ENCODE measurements around the gene PERM1. TPM values are rescaled to one million over a fixed set of nuclear protein-coding genes. Genes with fewer than 3 reads are reported as not detected.

Gene PERM1
- total and polyA plus RNA-seq, 2 of the 13 experiments (the other 11 are each of a cell fraction or from before 2014, with no cell fraction given), result 0.04 to 0.29 TPM

DNA sequence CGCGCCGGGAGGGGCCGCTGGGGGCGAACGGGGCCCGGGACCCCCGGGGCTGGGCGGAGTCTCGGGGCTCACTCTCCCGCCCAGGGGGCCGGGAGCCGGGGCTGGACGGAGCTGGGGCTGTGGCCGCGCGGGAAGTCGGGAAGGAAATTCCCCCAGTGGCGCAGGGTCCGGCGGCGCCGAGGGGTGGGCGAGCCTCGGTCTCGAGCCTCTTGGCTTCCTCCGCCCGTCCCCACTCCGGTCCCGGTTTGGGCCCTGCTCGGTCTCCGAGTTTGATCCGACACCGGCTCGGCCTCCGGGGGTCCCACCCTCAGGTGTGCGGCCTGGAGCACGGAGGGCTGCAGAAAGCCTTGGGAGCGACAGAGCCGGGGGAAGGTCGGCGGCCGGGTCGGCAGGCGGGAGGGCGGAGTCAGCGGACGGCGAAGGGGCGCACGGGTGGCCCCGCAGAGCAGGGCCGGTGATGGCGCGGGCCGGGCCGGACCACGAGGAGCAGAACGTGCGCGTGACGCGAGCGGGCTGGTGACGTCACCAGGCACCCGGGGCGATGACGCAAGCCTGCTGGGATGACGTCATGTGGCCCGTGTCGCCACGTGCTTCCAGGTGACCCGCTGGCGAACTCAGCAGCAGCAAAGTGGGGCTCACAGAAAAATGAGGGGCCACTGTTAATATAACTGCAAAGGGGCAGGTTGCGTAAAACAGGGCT lies 18.6 kb upstream of the PERM1 start (continued):
- TF ChIP-seq, protein P1, sequence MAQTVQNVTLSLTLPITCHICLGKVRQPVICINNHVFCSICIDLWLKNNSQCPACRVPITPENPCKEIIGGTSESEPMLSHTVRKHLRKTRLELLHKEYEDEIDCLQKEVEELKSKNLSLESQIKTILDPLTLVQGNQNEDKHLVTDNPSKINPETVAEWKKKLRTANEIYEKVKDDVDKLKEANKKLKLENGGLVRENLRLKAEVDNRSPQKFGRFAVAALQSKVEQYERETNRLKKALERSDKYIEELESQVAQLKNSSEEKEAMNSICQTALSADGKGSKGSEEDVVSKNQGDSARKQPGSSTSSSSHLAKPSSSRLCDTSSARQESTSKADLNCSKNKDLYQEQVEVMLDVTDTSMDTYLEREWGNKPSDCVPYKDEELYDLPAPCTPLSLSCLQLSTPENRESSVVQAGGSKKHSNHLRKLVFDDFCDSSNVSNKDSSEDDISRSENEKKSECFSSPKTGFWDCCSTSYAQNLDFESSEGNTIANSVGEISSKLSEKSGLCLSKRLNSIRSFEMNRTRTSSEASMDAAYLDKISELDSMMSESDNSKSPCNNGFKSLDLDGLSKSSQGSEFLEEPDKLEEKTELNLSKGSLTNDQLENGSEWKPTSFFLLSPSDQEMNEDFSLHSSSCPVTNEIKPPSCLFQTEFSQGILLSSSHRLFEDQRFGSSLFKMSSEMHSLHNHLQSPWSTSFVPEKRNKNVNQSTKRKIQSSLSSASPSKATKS (CRISPR knock-in tag; IDR thresholded peaks at IDR 0.05), result no peak
- peak; percentile 29; the same call in 1 of the 2 replicates for TF ChIP-seq ZNF839 (CRISPR knock-in tag; IDR thresholded peaks at IDR 0.05; ENCODE audit: borderline replicate concordance)
- TF ChIP-seq, protein P2, sequence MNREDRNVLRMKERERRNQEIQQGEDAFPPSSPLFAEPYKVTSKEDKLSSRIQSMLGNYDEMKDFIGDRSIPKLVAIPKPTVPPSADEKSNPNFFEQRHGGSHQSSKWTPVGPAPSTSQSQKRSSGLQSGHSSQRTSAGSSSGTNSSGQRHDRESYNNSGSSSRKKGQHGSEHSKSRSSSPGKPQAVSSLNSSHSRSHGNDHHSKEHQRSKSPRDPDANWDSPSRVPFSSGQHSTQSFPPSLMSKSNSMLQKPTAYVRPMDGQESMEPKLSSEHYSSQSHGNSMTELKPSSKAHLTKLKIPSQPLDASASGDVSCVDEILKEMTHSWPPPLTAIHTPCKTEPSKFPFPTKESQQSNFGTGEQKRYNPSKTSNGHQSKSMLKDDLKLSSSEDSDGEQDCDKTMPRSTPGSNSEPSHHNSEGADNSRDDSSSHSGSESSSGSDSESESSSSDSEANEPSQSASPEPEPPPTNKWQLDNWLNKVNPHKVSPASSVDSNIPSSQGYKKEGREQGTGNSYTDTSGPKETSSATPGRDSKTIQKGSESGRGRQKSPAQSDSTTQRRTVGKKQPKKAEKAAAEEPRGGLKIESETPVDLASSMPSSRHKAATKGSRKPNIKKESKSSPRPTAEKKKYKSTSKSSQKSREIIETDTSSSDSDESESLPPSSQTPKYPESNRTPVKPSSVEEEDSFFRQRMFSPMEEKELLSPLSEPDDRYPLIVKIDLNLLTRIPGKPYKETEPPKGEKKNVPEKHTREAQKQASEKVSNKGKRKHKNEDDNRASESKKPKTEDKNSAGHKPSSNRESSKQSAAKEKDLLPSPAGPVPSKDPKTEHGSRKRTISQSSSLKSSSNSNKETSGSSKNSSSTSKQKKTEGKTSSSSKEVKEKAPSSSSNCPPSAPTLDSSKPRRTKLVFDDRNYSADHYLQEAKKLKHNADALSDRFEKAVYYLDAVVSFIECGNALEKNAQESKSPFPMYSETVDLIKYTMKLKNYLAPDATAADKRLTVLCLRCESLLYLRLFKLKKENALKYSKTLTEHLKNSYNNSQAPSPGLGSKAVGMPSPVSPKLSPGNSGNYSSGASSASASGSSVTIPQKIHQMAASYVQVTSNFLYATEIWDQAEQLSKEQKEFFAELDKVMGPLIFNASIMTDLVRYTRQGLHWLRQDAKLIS (CRISPR knock-in tag; IDR thresholded peaks at IDR 0.05), result no peak
- TF ChIP-seq PLRG1 (conservative IDR thresholded peaks at IDR 0.05), result no peak
- TF ChIP-seq ZNF75D (CRISPR knock-in tag; IDR thresholded peaks at IDR 0.05; ENCODE audit: borderline replicate concordance), result no peak; the same call in 1 of the 2 replicates
- 0 out of 2 replicates have a peak, but pooled peaks have one; percentile 32 for TF ChIP-seq ZBTB3 (CRISPR knock-in tag; IDR thresholded peaks at IDR 0.05; ENCODE audit: borderline replicate concordance, low read depth)
- TF ChIP-seq CENPT (CRISPR knock-in tag; IDR thresholded peaks at IDR 0.05; ENCODE audit: low read depth), result peak; percentile 79; the same call in 1 of the 2 replicates
- TF ChIP-seq, protein P3, sequence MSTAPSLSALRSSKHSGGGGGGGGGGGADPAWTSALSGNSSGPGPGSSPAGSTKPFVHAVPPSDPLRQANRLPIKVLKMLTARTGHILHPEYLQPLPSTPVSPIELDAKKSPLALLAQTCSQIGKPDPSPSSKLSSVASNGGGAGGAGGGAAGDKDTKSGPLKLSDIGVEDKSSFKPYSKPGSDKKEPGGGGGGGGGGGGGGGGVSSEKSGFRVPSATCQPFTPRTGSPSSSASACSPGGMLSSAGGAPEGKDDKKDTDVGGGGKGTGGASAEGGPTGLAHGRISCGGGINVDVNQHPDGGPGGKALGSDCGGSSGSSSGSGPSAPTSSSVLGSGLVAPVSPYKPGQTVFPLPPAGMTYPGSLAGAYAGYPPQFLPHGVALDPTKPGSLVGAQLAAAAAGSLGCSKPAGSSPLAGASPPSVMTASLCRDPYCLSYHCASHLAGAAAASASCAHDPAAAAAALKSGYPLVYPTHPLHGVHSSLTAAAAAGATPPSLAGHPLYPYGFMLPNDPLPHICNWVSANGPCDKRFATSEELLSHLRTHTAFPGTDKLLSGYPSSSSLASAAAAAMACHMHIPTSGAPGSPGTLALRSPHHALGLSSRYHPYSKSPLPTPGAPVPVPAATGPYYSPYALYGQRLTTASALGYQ (CRISPR knock-in tag; IDR thresholded peaks at IDR 0.05), result peak; percentile 54; the same call in 1 of the 2 replicates
- TF ChIP-seq DNMT3B (CRISPR knock-in tag; conservative IDR thresholded peaks at IDR 0.05), result no peak
- TF ChIP-seq SMAD3 (CRISPR knock-in tag; IDR thresholded peaks at IDR 0.05), result 0 out of 2 replicates have a peak, but pooled peaks have one; percentile 21
- 0 out of 2 replicates have a peak, but pooled peaks have one; percentile 17 for TF ChIP-seq ZNF3 (CRISPR knock-in tag; IDR thresholded peaks at IDR 0.05)
- TF ChIP-seq BRCA1 (CRISPR knock-in tag; IDR thresholded peaks at IDR 0.05), result no peak
- TF ChIP-seq ELF3 (CRISPR knock-in tag; IDR thresholded peaks at IDR 0.05), result peak; percentile 53; the same call in 1 of the 2 replicates
- TF ChIP-seq ZNF510 (CRISPR knock-in tag; IDR thresholded peaks at IDR 0.05; ENCODE audit: low read depth), result 0 out of 2 replicates have a peak, but pooled peaks have one; percentile 31
- TF ChIP-seq ELF1 (CRISPR knock-in tag; IDR thresholded peaks at IDR 0.05), result no peak
- 0 out of 2 replicates have a peak, but pooled peaks have one; percentile 60 for TF ChIP-seq ZNF446 (CRISPR knock-in tag; IDR thresholded peaks at IDR 0.05)
- TF ChIP-seq HDAC1 (CRISPR knock-in tag; IDR thresholded peaks at IDR 0.05), result peak; percentile 91
- TF ChIP-seq ARNT2 (CRISPR knock-in tag; IDR thresholded peaks at IDR 0.05; ENCODE audit: low read depth), result no peak; the same call in none of the 2 replicates
- TF ChIP-seq NR2C2 (CRISPR knock-in tag; IDR thresholded peaks at IDR 0.05; ENCODE audit: borderline replicate concordance), result peak; percentile 76
- TF ChIP-seq HOXA3 (CRISPR knock-in tag; IDR thresholded peaks at IDR 0.05), result peak; percentile 100
